ENCODE data around the gene JAK3.

JAK3 gene

DNA sequence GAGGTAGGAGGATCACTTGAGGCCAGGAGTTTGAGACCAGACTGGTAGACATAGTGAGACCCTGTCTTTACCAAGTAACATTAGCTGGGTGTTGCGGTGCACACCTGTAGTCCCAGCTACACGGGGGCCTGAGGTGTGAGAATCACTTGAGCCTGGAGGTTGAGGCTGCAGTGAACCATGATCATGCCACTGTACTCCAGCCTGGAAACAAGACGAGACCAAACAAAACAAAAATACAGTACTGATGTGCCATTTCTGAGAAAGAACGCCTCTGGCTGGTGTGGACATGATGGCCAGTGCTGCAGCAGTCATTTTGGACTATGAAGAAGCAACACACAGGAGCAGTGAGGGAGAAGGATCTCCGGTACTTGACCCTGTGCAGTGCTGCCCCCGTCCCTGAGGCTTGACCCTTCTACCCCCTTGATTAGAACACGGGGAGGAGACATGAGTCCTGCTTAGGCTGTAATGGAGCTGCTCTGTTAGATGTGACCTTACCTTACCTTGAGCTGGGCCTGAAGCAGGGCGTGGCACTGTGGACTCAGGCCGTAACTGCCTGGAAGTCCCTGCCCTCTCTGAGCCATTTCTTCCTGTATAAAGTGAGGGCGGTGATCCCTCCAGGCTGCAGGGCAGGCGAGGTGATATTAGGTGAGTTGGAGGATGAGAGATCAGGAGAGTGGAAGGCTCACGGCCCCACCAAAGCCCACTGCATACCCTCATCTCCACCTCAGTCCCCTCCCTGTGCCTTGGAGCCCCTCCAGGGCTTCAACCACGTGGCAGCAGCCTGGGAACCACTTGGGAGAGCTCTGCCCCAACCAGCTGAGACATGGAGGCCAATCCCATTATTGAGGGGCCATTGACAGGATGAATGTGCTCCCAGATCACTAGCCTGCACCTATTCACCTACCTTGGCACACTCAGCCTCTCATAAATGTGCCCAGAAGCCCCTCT lies 17.9 kb upstream of the JAK3 start:
- DNase-seq: no peak

DNA sequence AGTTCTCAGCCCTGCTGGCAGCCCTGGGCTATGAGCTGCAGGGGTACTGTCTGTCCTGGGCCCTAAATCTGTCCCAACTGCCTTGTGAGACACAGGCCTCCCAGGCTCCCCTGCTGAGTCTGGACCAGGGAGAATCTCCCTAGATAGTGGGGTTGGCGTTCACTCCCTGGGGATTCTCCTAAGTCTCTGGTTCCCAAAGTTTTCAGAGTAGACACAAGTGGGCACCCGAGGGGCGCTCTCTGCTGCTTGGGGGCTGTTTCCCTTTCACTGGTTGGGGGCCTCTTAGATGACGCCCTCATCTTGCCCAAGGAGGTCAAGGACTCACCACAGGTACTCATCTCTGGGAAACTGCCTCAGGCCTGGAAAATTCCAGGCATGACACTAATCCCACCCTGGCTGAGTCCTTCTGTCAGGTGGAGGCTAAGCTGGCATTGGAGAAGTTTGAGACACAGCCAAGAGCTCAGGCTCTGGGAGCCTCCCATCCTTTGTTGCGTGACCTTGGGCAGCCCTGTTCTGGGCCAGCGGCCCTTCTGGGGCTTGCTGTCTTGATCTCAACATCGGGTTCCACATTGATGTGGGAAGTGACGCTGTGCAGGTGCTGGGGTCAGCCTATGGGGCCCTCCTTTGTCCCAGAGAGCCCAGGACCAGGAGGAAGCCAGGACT lies 15.9 kb upstream of the JAK3 start:
- no peak for DNase-seq

GRCh38 chr19:17862711-17863519 lies 15.1 kb upstream of the JAK3 start:
- DNase-seq: no peak

DNA sequence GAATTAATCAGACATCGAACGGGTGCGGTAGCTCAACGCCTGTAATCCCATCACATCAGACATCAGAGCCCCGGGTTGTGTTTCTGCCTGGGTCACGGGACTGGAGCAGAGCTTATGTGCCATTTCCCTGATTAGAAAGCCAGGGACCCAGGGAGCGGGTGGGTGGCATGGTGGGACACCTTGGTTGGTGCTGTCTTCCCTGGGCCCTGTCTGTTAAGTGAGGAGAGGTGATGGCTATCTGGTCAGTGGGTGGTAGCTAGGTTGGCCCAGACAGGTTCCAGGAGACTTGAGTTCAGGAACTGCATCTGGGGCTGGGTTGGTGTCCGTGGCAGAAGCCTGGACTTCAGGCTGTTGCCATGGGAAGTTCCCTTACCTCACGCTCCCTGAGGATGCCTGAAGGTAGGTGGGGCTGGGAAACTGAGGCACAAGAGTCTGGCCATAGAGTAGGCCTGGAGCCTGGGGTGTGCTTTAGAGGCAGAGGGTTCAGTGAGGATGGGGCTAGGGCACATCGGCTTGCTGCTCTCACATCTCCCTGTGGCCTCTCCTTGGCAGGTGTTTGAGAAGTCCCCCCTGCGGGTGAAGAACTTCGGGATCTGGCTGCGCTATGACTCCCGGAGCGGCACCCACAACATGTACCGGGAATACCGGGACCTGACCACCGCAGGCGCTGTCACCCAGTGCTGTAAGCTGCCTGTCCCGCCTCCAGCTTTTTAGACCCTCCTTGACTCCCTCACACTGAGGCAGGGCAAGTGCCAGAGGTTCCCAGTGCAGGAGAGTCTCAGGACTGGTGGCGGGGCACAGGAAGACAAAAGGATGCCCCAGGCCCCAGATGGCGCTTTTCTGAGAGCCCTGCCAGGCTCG lies 14.0 kb upstream of the JAK3 start:
- no peak for DNase-seq

DNA sequence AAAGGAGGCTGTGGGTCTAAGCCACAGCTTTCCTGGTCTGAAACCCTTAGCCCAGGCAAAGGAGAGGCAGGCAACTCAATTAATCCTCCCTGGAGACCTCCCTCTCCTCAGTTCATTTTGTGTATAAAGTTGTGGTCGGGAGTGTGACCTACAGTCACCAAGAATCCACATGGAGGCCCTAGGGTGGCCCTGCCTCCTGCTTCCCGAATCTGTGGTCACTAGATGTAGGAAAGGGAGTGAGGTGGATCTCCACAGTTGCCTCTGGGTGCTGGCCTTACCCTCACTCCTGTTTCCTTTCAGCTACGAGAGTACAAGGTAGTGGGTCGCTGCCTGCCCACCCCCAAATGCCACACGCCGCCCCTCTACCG lies 13.2 kb upstream of the JAK3 start:
- no peak for DNase-seq

- DNase-seq: no peak
Observed at GRCh38 chr19:17860331-17860992, 12.7 kb upstream of the JAK3 start.

DNA sequence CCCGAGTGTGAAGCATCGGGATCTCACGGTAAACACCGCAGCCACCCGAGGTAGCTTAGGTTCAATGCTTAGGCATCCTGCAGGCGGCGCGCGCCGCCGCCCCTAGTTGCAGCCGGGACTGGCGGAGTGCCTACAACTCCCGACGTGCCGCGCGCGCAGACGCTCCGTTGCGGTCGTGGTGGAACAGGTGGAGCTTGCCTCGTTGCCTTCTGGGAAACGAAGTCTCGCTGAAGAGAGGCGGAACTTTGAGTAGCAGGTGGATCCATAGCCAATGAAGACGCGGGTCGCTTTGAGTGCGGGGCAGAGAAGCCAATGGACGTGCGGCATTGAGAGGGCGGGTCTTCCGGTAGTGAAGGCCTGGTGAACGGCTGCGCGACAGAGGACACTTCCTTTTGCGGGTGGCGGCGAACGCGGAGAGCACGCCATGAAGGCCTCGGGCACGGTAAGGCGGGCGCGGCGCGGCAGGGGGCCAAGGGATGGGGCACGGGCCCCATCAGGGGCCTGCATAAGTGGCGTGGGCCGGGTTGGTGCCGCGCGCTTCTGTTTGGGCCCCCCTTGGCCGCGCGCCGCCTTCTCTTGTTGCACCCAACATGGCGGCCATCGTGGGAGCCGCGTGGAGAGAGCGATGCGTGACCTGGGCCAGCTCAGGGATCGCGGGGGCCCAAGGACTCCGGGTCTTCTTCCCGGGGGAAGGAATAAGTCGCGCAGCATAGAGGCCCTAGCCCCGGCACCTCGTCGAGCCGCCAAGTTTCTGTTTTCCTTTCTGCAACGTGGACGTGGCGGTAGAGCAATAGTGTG lies 11.9 kb upstream of the JAK3 start, which contains the start of gene RPL18A:
Gene RPL18A (plus strand): TSS at position 378 of the 798 bp plus-strand sequence. CDS start 47 bp downstream, at position 425.
- DNase-seq: peak; percentile 96

- DNase-seq: peak; percentile 81
Observed at GRCh38 chr19:17855280-17856152, 7.7 kb upstream of the JAK3 start.

DNA sequence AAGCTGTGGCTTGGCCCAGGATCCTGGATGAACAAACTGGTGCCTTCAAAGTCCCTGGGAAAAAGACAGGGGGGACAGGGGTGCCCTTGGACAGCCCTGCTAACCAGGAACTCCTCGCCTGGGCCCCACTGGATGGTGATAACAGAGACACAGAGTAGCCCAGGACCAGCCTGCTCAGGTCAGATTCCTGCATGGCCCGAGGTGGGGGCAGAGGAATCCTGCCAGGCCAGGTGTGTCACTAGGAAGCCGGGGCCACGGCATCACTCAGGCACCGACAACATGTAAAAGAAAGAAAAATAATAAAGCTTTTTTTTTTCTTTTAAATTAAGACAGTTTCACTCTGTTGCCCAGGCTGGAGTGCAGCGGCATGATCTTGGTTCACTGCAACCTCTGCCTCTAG lies 6.3 kb upstream of the JAK3 start:
- no peak for DNase-seq

DNA sequence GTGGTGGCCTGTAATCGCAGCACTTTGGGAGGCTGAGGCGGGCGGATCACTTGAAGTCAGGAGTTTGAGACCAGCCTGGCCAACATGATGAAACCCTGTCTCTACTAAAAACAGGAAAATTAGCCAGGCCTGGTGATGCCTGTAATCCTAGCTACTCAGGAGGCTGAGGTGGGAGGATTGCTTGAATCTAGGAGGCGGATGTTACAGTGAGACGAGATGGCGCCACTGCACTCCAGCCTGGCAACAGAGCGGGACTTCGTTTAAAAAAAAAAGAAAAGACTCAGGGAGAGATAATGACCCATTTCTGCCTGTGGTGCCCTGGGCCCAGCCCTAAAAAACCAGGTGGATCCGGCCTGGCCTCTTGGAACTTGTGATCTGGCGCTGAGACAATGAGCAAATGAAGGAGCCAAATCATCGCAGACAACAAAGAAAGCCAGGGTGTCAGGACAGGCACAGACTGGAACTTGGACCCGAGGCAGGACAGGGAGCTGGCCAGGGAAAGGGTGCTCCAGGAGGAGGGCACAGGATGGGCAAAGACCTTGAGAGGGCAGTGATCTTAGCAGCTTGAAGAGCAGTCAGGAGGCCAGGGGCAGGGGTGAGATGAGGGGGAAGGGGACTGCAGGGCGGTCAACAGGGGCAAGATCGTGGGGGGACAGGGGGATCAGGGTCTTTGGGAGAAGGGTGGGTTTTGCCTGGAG lies 962 bp upstream of the JAK3 start:
- no peak for DNase-seq

DNA sequence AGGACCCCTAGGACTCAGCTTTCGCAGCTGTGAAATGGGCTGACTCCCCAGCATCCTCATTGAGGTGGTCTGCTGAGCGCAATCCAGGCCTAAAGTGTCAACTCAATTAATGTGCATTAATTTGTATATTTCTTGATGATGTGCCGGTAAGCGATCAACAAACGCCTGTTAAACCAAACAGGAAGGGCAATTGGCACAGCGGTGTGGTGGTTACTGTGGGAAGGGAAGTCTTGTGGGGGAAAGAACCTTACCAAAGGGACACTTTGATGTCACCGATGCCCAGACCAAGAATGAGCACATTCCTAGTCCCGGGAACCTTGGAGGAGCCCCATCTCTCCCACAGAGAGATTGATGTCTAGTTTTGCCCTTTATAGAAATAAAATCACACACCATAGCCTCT lies 1.6 kb downstream of the JAK3 start:
- DNase-seq: no peak

GRCh38 chr19:17843908-17844490 lies 3.8 kb downstream of the JAK3 start:
- DNase-seq: no peak

- no peak for DNase-seq
Observed at GRCh38 chr19:17843292-17843827, 4.4 kb downstream of the JAK3 start.

- DNase-seq: no peak
Observed at GRCh38 chr19:17842663-17843291, 5.0 kb downstream of the JAK3 start.

DNA sequence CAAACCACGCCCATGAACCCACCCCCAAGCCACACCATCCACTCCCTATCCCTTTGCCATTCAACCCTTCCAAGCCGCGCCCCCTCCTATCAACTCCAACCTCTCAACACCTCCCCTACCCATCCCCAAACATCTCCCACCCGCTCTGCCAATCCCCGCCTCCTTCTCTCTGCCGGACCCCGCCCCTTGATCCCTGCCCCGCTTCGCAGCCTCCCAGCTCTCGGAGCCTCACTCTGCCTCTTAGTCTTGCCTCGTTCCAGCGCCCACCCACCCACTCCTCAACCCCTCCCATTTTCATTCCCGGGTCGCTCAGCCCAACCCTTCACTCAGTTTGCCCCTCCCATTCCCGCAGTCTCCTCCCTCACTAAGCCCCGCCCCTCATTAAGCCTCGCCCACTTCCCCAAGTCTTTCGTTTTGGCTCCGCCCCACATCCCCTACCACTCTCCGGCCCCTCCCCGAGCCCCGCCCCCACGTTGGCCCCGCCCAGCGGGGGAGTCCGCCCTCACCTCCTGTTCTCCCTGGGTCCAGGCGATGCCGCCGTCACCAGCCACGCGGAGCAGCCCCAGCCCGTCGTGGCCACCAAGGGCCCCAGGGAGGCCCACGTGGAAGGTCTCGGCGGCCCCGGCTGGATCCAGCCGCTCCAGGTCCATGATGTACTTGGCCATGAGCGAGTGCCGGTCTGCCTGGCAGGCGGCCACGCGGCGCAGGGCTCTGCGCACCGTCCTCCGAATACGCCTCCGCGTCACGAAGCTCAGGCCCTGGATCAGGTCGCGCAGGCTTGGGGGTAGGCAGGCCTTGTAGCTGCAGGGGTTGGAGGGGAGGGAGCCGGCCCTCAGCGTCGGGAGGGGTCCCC lies 5.7 kb downstream of the JAK3 start:
- DNase-seq: no peak

GRCh38 chr19:17841371-17841809 lies 6.4 kb downstream of the JAK3 start:
- no peak for DNase-seq

DNA sequence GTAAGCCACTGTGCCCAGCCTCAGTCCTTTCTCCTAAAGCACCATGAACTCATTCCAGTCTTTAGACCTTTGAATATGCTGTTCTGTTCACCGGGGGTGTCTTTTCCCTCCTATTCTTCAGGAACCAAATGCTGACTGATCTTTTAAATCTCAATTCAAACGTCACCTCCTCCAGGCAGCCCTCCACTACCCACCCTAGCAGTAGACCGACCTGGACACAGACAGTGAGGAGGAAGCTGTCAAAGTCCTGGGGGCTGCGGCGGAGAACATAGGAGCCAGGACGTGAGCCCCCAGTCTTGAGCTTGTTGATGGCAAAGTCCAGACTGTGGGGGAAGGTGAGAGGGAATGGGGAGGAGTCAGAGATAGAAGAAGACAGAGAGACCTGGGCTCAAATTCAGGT lies 7.8 kb downstream of the JAK3 start:
- no peak for DNase-seq

Measured in KG1 (cell line).